ENCODE results near the gene RNASE7. TPM values are rescaled to one million over a fixed set of nuclear protein-coding genes. Genes with fewer than 3 reads are reported as not detected.

RNASE7 gene
- total RNA-seq, 2 donors from 2014 or later = 1.0 TPM; not detected in 1

DNA sequence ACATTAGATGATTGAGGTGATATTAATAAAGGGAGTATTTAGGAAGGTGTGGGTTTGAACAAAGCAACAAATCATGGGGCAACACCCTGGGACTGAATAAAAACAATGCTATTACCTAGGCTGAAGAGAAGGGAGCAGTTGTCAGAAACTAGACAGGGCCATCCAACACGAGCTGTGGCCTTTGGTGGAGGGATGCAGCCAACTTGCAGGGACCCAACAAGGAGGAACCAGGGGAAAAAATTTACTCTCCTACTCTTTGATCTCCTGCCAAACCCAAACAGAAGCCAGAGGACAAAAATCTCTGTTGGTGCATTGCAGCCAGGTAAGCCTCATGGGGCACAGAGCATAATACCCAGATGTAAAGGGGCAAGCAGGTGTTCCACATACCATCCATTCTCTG is 31.0 kb upstream of the RNASE7 start:
- WGBS, 2 donors = 60 to 80% methylated on average over 1 of the region's 1 CpG
- Histone ChIP-seq H3K27me3 (no peaks in the 10 kb centered on the region), H3K9me3 (no peaks in the 10 kb centered on the region), H3K27ac (no peak overlapping the region), H3K4me1 (no peaks in the 10 kb centered on the region), H3K36me3 (replicated peaks in 1 of 2; ENCODE audit: insufficient read depth in 1 of 2, low read depth in 2 of 2) (no peaks in the 10 kb centered on the region), H3K4me3 (no peak overlapping the region)
- TF ChIP-seq, protein P1, sequence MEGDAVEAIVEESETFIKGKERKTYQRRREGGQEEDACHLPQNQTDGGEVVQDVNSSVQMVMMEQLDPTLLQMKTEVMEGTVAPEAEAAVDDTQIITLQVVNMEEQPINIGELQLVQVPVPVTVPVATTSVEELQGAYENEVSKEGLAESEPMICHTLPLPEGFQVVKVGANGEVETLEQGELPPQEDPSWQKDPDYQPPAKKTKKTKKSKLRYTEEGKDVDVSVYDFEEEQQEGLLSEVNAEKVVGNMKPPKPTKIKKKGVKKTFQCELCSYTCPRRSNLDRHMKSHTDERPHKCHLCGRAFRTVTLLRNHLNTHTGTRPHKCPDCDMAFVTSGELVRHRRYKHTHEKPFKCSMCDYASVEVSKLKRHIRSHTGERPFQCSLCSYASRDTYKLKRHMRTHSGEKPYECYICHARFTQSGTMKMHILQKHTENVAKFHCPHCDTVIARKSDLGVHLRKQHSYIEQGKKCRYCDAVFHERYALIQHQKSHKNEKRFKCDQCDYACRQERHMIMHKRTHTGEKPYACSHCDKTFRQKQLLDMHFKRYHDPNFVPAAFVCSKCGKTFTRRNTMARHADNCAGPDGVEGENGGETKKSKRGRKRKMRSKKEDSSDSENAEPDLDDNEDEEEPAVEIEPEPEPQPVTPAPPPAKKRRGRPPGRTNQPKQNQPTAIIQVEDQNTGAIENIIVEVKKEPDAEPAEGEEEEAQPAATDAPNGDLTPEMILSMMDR (IDR thresholded peaks at IDR 0.05) = no peak
- no peak for TF ChIP-seq POLR2A (IDR thresholded peaks at IDR 0.05)
- DNase-seq = no peak
- intact Hi-C loops (cut with DNase I) = no loop called here
- ATAC-seq = no peak

DNA sequence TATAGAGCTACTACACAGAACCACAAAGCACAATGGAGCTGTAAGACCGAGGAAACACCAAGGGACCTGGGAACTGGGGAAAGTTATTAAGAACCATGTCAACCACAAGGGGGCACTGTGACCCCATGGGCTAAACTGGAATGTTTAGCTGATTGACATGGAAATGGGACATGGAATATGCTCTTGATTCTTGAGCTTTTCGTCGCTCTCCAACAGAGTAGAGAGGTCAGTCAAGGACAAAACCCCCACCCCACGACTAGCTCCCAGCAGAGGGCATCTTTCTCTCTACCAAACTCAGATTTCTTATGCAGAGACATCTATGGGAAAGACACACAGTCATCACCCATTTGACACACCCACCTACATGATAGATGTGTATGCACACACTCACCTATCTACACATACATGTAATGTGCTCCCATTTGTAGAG is 27.4 kb upstream of the RNASE7 start:
- Histone ChIP-seq H3K36me3 (replicated peaks in 1 of 2; ENCODE audit: insufficient read depth in 1 of 2, low read depth in 2 of 2) (peaks cover 11 to 15% of the 10 kb centered on the region in 2 donors), H3K9me3 (no peaks in the 10 kb centered on the region), H3K4me3 (no peak overlapping the region), H3K4me1 (no peaks in the 10 kb centered on the region), H3K27me3 (no peaks in the 10 kb centered on the region), H3K27ac (no peak overlapping the region)
- intact Hi-C loops (cut with DNase I) = loop anchor here (5.0 kb wide), 1 partner anchor 73 kb away; no protein-coding TSS in a partner anchor
- ATAC-seq (peak; percentile 93), DNase-seq (peak; percentile 87 to 91 (median 88))
- 0 to 1% methylated on average over 4 of the region's 4 CpGs for WGBS, 2 donors
- TF ChIP-seq, protein P1 (IDR thresholded peaks at IDR 0.05) = peak; percentile 76 to 99 (median 97)
- no peak for TF ChIP-seq POLR2A (IDR thresholded peaks at IDR 0.05)

DNA sequence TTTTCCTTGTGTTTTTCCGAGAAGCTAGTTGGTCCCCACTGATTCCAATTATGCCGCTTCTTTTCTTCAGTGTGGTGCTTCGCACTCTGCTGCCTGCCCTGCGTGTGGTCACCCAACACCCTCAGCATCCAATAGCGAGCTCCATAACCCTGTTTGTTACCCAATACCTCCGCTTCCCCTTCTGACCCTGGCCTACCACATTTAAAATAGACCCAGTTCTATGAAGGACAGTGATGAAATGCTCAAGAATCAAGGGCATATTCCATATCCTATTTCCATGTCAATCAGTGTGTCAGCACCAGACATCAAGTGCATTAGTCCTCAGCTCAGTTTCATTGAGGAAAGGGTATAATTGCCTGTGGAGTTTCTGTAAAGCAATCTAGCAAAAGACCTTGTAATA is 26.9 kb upstream of the RNASE7 start:
- H3K4me1 ChIP-seq = no peaks in the 10 kb centered on the region
- no peak overlapping the region for H3K27ac ChIP-seq
- H3K36me3 ChIP-seq (replicated peaks in 1 of 2; ENCODE audit: insufficient read depth in 1 of 2, low read depth in 2 of 2) = peaks cover 11 to 17% of the 10 kb centered on the region in 2 donors
- ATAC-seq (no peak), DNase-seq (peak in 1 of 4 donors; percentile 20)
- 63 to 64% methylated on average over 6 of the region's 6 CpGs for WGBS, 2 donors
- TF ChIP-seq, protein P1 (IDR thresholded peaks at IDR 0.05) = no peak
- TF ChIP-seq POLR2A (IDR thresholded peaks at IDR 0.05) = no peak
- intact Hi-C loops (cut with DNase I) = loop anchor here (5.0 kb wide), 1 partner anchor 72 kb away; no protein-coding TSS in a partner anchor
- no peak overlapping the region for H3K4me3 ChIP-seq
- H3K27me3 ChIP-seq = no peaks in the 10 kb centered on the region
- no peaks in the 10 kb centered on the region for H3K9me3 ChIP-seq

DNA sequence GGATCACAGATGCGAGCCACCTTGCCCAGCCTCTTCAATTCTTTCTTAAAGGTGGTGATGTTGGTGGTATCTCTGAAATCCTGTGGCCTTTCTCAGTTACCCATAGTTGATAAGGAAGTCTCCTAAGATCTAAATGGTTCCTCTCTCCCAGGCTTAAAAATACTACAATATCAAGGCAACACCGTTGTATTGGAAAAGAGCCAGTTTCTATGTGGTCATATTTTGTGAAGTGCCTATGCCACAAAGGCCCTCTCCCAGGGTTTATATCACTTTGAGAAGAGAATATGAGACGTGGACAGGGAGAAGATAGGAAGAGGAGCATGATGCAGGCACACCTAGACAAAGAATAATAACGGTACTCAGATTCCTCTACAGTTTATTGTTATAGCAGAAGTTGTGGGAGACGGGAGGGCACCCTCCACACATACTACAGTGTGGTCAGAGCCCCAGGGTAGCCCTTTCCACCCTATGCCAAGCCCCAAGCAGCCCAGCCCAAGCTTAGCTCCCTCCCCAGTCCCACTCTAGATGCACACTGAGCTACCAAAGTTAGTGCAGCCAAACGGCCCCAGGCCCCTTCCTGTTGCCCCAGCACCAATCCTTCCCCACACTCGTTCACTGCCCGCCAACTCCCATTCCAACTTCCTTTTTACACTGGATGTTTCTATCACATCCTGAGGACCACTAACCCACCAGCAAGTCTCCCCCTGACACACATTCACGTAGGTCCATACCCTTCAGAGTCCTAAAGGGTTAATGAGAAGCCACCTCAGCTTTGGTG is 25.6 kb upstream of the RNASE7 start:
- intact Hi-C loops (cut with DNase I) = loop anchor here (5.0 kb wide), 1 partner anchor 71 kb away; no protein-coding TSS in a partner anchor
- ATAC-seq (no peak), DNase-seq (no peak)
- 65 to 75% methylated on average over 9 of the region's 9 CpGs for WGBS, 2 donors
- H3K27me3 ChIP-seq = no peaks in the 10 kb centered on the region
- TF ChIP-seq POLR2A (IDR thresholded peaks at IDR 0.05) = no peak
- TF ChIP-seq, protein P1 (IDR thresholded peaks at IDR 0.05) = no peak
- no peak overlapping the region for H3K27ac ChIP-seq
- no peaks in the 10 kb centered on the region for H3K4me1 ChIP-seq
- no peak overlapping the region for H3K4me3 ChIP-seq
- peaks cover 11 to 18% of the 10 kb centered on the region in 2 donors for H3K36me3 ChIP-seq (replicated peaks in 1 of 2; ENCODE audit: insufficient read depth in 1 of 2, low read depth in 2 of 2)
- no peaks in the 10 kb centered on the region for H3K9me3 ChIP-seq

All from body of pancreas (tissue), 4 donors.